H1 (cell line): ENCODE data around the gene NKX6-1. TPM values are rescaled to one million over a fixed set of nuclear protein-coding genes. Genes with fewer than 3 reads are reported as not detected.

ENCODE experiments used
- CTCF ChIA-PET: fragments of 300-600 bp; sonication (Branson Sonifier 250); formaldehyde crosslinking; loops from one replicate; lab custom pipeline; 2021; ENCODE audit not compliant: partially characterized antibody; lab: Charles Lee
- POLR2A ChIA-PET: fragments of 300-600 bp; sonication (Branson Sonifier 250); formaldehyde crosslinking; loops from one replicate; lab custom pipeline; 2021; ENCODE audit warnings: inconsistent platforms; ENCODE audit not compliant: partially characterized antibody; lab: Charles Lee
- DNase-seq, 2 experiments: peaks; one replicate each; pipeline versions ENCODE4 v3.0.0 to v3.0.0-alpha.2; 2010 to 2022; ENCODE audit warnings: low spot score in 2 of 2, low read depth in 1 of 2, mixed read lengths in 1 of 2
- FAIRE-seq: peaks from 2 replicates; lab custom pipeline; 2011; peaks lifted over from hg19 to GRCh38; lab: Jason Lieb, UNC
- H2AFZ ChIP-seq: 2 replicates; pipeline ENCODE4 v1.8.1; 2012; ENCODE audit warnings: low read length, inconsistent platforms
- H2AK5ac ChIP-seq: 2 replicates; pipeline ENCODE4 v1.6.1; 2013; ENCODE audit warnings: low read depth, low read length
- H2BK120ac ChIP-seq: replicated peaks from 2 replicates; pipeline ENCODE3; 2013; ENCODE audit warnings: low read depth, low read length, inconsistent platforms
- H2BK12ac ChIP-seq: 2 replicates; pipeline ENCODE4 v1.6.1; 2013; ENCODE audit warnings: low read depth, low read length
- H2BK15ac ChIP-seq: 2 replicates; pipeline ENCODE4 v1.6.1; 2013; ENCODE audit warnings: low read length
- H2BK20ac ChIP-seq: 2 replicates; pipeline ENCODE4 v1.6.1; 2013; ENCODE audit warnings: low read length
- H2BK5ac ChIP-seq: 2 replicates; pipeline ENCODE4 v1.6.1; 2013; ENCODE audit warnings: low read depth, low read length
- H3K14ac ChIP-seq: 2 replicates; pipeline ENCODE4 v1.6.1; 2013; ENCODE audit warnings: inconsistent platforms; ENCODE audit not compliant: insufficient read length
- H3K18ac ChIP-seq: 2 replicates; pipeline ENCODE4 v1.6.1; 2013; ENCODE audit warnings: low read length; ENCODE audit errors: extremely low read depth
- H3K23ac ChIP-seq: 2 replicates; pipeline ENCODE4 v1.6.1; 2013; ENCODE audit warnings: inconsistent platforms; ENCODE audit not compliant: insufficient read length
- H3K23me2 ChIP-seq: 2 replicates; pipeline ENCODE4 v1.6.1; 2013; ENCODE audit warnings: low read depth, low read length
- H3K27ac ChIP-seq: 2 replicates; pipeline ENCODE4 v1.6.1; 2011; ENCODE audit warnings: low read depth, low read length, inconsistent platforms
- H3K27me3 ChIP-seq, 4 experiments: replicated peaks in 1 of 4; 1 replicate in 1 of 4; 2 replicates in 3 of 4; pipeline versions ENCODE4 v1.6.1 to v1.8.1; 2011 to 2013; ENCODE audit warnings: low read length in 3 of 4, mild to moderate bottlenecking in 3 of 4, inconsistent platforms in 2 of 4, mixed read lengths in 2 of 4, moderate library complexity in 1 of 4; ENCODE audit not compliant: control insufficient read depth in 3 of 4, insufficient read depth in 3 of 4; ENCODE audit errors: extremely low read depth in 1 of 4
- H3K36me3 ChIP-seq, 4 experiments: 2 replicates each; pipeline versions ENCODE4 v1.6.1 to v1.8.1; 2011 to 2013; ENCODE audit warnings: mild to moderate bottlenecking in 4 of 4, low read length in 3 of 4, moderate library complexity in 2 of 4, control low read depth in 1 of 4, inconsistent platforms in 1 of 4; ENCODE audit not compliant: insufficient read depth in 4 of 4, control insufficient read depth in 2 of 4
- H3K4ac ChIP-seq: replicated peaks from 2 replicates; pipeline ENCODE3; 2013; ENCODE audit warnings: low read length, low read depth, mixed read lengths, inconsistent platforms; ENCODE audit not compliant: insufficient read length
- H3K4me1 ChIP-seq, 4 experiments: replicated peaks in 1 of 4; 1 replicate in 1 of 4; 2 replicates in 3 of 4; pipeline versions ENCODE4 v1.6.1 to v1.8.1; 2011 to 2013; ENCODE audit warnings: low read length in 3 of 4, inconsistent platforms in 2 of 4, mixed read lengths in 1 of 4; ENCODE audit not compliant: insufficient read depth in 4 of 4, control insufficient read depth in 3 of 4
- H3K4me2 ChIP-seq, 2 experiments: 2 replicates each; pipeline versions ENCODE4 v1.6.1 to v1.8.1; 2011 to 2013; ENCODE audit warnings: low read depth in 2 of 2, low read length in 2 of 2, control low read depth in 1 of 2, inconsistent platforms in 1 of 2, mild to moderate bottlenecking in 1 of 2; ENCODE audit not compliant: insufficient read depth in 1 of 2
- H3K4me3 ChIP-seq, 4 experiments: fragments of 200-600, 300-600 bp in 1 of 4; sonication (generic), shearing (Covaris generic), sonication (Bioruptor Twin) in 1 of 4; 2 replicates each; pipeline versions ENCODE4 v1.5.1 to v1.8.1; 2011 to 2016; ENCODE audit warnings: low read length in 4 of 4, low read depth in 3 of 4, control low read depth in 2 of 4, inconsistent platforms in 2 of 4, mild to moderate bottlenecking in 2 of 4, mixed read lengths in 1 of 4, moderate library complexity in 1 of 4; ENCODE audit not compliant: insufficient read depth in 2 of 4; ENCODE audit errors: extremely low read depth in 1 of 4
- H3K56ac ChIP-seq: replicated peaks from 2 replicates; pipeline ENCODE3; 2013; ENCODE audit warnings: low read depth, mild to moderate bottlenecking, mixed read lengths, low read length, inconsistent platforms; ENCODE audit not compliant: insufficient read length
- H3K79me1 ChIP-seq: 2 replicates; pipeline ENCODE4 v1.6.1; 2013; ENCODE audit warnings: low read depth, low read length, control low read depth
- H3K79me2 ChIP-seq, 2 experiments: 2 replicates each; pipeline versions ENCODE4 v1.6.1 to v1.8.1; 2012 to 2013; ENCODE audit warnings: low read length in 2 of 2, mild to moderate bottlenecking in 2 of 2, inconsistent platforms in 1 of 2; ENCODE audit not compliant: insufficient read depth in 2 of 2, control insufficient read depth in 1 of 2
- H3K9ac ChIP-seq, 4 experiments: replicated peaks in 1 of 4; 1 replicate in 1 of 4; 2 replicates in 3 of 4; pipeline versions ENCODE4 v1.6.1 to v1.8.1; 2011 to 2013; ENCODE audit warnings: low read depth in 3 of 4, low read length in 3 of 4, control low read depth in 2 of 4, mild to moderate bottlenecking in 2 of 4, moderate library complexity in 2 of 4, inconsistent platforms in 1 of 4; ENCODE audit errors: extremely low read depth in 1 of 4
- H3K9me3 ChIP-seq, 2 experiments: 2 replicates each; pipeline versions ENCODE4 v1.6.1 to v1.8.1; 2012 to 2013; ENCODE audit warnings: mild to moderate bottlenecking in 2 of 2, moderate library complexity in 2 of 2, control low read depth in 1 of 2, inconsistent platforms in 1 of 2, low read depth in 1 of 2, low read length in 1 of 2, mixed read lengths in 1 of 2; ENCODE audit not compliant: insufficient read depth in 2 of 2
- H4K20me1 ChIP-seq, 2 experiments: replicated peaks in 1 of 2; 2 replicates each; pipeline versions ENCODE3 to v1.8.1; 2011 to 2013; ENCODE audit warnings: inconsistent platforms in 2 of 2, low read length in 2 of 2, mild to moderate bottlenecking in 1 of 2; ENCODE audit not compliant: insufficient read depth in 2 of 2, control insufficient read depth in 1 of 2
- H4K5ac ChIP-seq: 2 replicates; pipeline ENCODE4 v1.6.1; 2013; ENCODE audit warnings: low read length, low read depth, mixed read lengths, inconsistent platforms; ENCODE audit not compliant: insufficient read length
- H4K8ac ChIP-seq: 2 replicates; pipeline ENCODE4 v1.8.0; 2013; ENCODE audit warnings: mild to moderate bottlenecking, moderate library complexity, low read length, inconsistent platforms; ENCODE audit not compliant: insufficient read depth; ENCODE audit errors: extremely low read depth
- H4K91ac ChIP-seq: replicated peaks from 2 replicates; pipeline ENCODE3; 2013; ENCODE audit warnings: low read length, mixed read lengths, inconsistent platforms; ENCODE audit not compliant: insufficient read length
- CBX8 ChIP-seq: fragments of 300-800, 300-1000 bp; sonication (generic); IDR thresholded peaks from 2 replicates; pipeline ENCODE4 v1.7.1; 2016; ENCODE audit warnings: low read depth, low read length, borderline replicate concordance
- SUZ12 ChIP-seq: fragments of 200-600 bp; sonication (generic); IDR thresholded peaks from 2 replicates; pipeline ENCODE4 v1.6.1; 2012; ENCODE audit warnings: mild to moderate bottlenecking, inconsistent platforms, low read length, moderate library complexity, mixed read lengths
- WGBS, 2 experiments: shearing (Covaris generic) in 1 of 2; methylation state at CpG; one replicate each; pipeline versions ENCODE4 v1.1.6 to v1.1.7; 2013 to 2015; ENCODE audit warnings: low lambda C conversion rate in 2 of 2, mixed read lengths in 2 of 2, inconsistent platforms in 1 of 2, low coverage in 1 of 2, missing lambda C conversion rate in 1 of 2; ENCODE audit not compliant: insufficient replicate concordance in 2 of 2, insufficient coverage in 1 of 2, insufficient read length in 1 of 2; ENCODE audit errors: extremely low coverage in 1 of 2, missing lambda C conversion rate in 1 of 2; 5-methylcytosine and 5-hydroxymethylcytosine counted together
- polyA plus RNA-seq, 7 experiments: library from polyadenylated mRNA; depleted of rRNA in 3 of 7; stranded (reverse) in 5 of 7; unstranded in 2 of 7; fragments of >200 nt in 5 of 7; fragments of 200-250 nt in 2 of 7; gene quantifications; 1 replicate in 5 of 7; 2 replicates in 1 of 7; 4 replicates in 1 of 7; pipeline versions ENCODE4 v1.2.1 to v1.2.3, GENCODE V29; 2011 to 2013; ENCODE audit warnings: missing spikeins in 2 of 7, mixed read lengths in 2 of 7
- total RNA-seq: library from RNA; stranded (reverse); fragmentation: NEBNext Ultra II Directional; extraction: Animal tissue kit (Norgen Biotek cat#: 25700); gene quantifications from 2 replicates; pipeline ENCODE4 v1.2.1, GENCODE V29; 2021

NKX6-1 gene
- total and polyA plus RNA-seq, 2 of the 8 experiments (the other 6 are each of a cell fraction or from before 2014, with no cell fraction given): 0.03 to 0.45 TPM

GRCh38 chr4:84494531-84494930, 4.6 kb downstream of the NKX6-1 start:
- H4K91ac ChIP-seq: no peak overlapping the region
- peaks cover 32% of the 10 kb centered on the region; the same call in 1 of the 2 replicates for H3K23me2 ChIP-seq
- H3K79me1 ChIP-seq: no peaks in the 10 kb centered on the region
- H2AK5ac ChIP-seq: no peak overlapping the region
- H2BK5ac ChIP-seq: no peak overlapping the region
- H3K9ac ChIP-seq: no peak overlapping the region
- ChIA-PET CTCF (interaction anchor here (0.6 to 5.0 kb wide), 2 partner anchors 12 to 452 kb away, joined by 3 to 69 read pairs; no protein-coding TSS in a partner anchor), POLR2A (no interaction called here)
- no peak overlapping the region for H2AFZ ChIP-seq
- TF ChIP-seq SUZ12 (no peak), CBX8 (peak; percentile 98; the same call in 1 of the 2 replicates)
- peaks cover 9 to 32% (median 21%) of the 10 kb centered on the region in 4 experiments for H3K4me1 ChIP-seq
- no peak overlapping the region for H3K4ac ChIP-seq
- 75% methylated on average over 2 of the region's 2 CpGs; no CpG with 5 or more reads in 1 of the 2 experiments for WGBS, 2 experiments
- H2BK15ac ChIP-seq: no peak overlapping the region
- no peaks in the 10 kb centered on the region for H3K9me3 ChIP-seq
- H3K4me3 ChIP-seq: no peak overlapping the region
- no peak overlapping the region for H2BK120ac ChIP-seq
- DNase-seq (no peak), FAIRE-seq (no peak)
- no peak overlapping the region for H3K4me2 ChIP-seq
- H4K20me1 ChIP-seq: peaks cover 4 to 8% of the 10 kb centered on the region in 2 experiments
- no peak overlapping the region for H2BK12ac ChIP-seq
- peaks cover 0 to 11% (median 0%) of the 10 kb centered on the region in 4 experiments; a peak in 1 of 8 replicates for H3K36me3 ChIP-seq
- no peak overlapping the region for H4K8ac ChIP-seq
- H3K27me3 ChIP-seq: peaks cover 68 to 97% (median 88%) of the 10 kb centered on the region in 4 experiments
- H3K56ac ChIP-seq: no peak overlapping the region
- no peak overlapping the region for H3K23ac ChIP-seq
- H3K27ac ChIP-seq: no peak overlapping the region
- H3K79me2 ChIP-seq: no peaks in the 10 kb centered on the region
- H4K5ac ChIP-seq: no peak overlapping the region
- H3K14ac ChIP-seq: no peak overlapping the region
- H3K18ac ChIP-seq: no peak overlapping the region
- no peak overlapping the region for H2BK20ac ChIP-seq
